ENCODE measurements around the gene TP53AIP1. TPM values are rescaled to one million over a fixed set of nuclear protein-coding genes. Genes with fewer than 3 reads are reported as not detected.

TP53AIP1 gene
- total RNA-seq, 1 experiment from 2014 or later: not detected

DNA sequence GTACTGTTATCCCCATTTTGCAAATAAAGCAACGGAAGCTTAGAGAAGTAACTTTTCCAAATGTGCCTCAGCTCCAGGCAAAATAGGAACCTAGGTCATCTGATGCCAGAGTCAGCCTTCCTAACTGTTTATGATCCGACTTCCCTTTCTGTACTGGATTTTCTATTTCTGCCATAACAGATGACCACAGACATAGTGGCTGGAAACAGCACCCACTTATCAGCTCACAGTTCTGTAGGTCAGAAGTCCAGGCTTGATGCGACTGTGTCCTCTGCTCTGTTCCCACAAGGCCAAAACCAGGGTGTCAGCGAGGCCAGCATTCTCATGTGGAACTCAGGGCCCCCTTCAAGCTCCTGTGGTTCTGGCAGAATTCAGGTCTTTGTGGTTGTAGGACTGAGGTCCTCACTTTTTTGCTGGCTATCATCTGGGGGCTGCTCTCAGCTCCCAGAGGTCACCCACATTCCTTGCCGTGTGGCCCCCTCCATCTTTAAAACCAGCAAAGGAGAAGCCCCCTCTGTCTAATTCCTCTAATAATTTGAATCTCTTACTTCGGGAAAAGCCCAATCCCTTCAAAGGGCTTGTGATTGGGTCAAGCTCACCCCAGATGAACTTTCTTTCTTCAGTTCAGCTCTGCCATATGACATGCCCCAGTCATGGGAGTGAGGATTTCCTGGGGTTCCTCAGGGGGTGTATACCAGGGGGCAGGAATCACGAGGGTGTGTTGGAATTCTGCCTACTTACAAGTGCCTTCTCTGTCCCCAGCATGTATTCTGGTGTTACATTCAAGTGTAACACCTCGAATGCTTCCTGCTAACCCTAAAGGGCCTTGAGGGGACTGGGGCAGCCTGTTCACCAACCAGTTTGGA lies 36.3 kb downstream of the TP53AIP1 start:
- H3K27ac ChIP-seq (ENCODE audit: insufficient read length, low read depth, low read length): no peak overlapping the region
- peaks cover 46% of the 10 kb centered on the region for H3K27me3 ChIP-seq (ENCODE audit: insufficient read depth, low read length)

More for the DNA sequence above, 36.3 kb downstream of the TP53AIP1 start:
- Histone ChIP-seq H3K4ac (ENCODE audit: low read depth, low read length) (no peak overlapping the region), H4K8ac (replicated peaks; ENCODE audit: insufficient read length, low read depth, low read length) (no peak overlapping the region), H3K79me2 (ENCODE audit: insufficient read depth, low read length) (no peaks in the 10 kb centered on the region), H2BK20ac (ENCODE audit: low read depth, low read length, poor library complexity, severe bottlenecking) (no peak overlapping the region), H4K91ac (ENCODE audit: insufficient read length, low read depth, low read length) (no peak overlapping the region), H3T11ph (ENCODE audit: low read length) (no peak overlapping the region), H2BK120ac (ENCODE audit: low read depth, low read length, poor library complexity, severe bottlenecking) (no peak overlapping the region), H3K9me3 (ENCODE audit: control insufficient read depth, low read depth, low read length) (no peaks in the 10 kb centered on the region), H2BK5ac (ENCODE audit: insufficient read length, low read length) (no peak overlapping the region), H3K14ac (ENCODE audit: insufficient read depth, low read length) (no peak overlapping the region), H3K23ac (ENCODE audit: insufficient read length, low read depth, low read length) (no peak overlapping the region), H4K20me1 (ENCODE audit: control insufficient read depth, insufficient read depth, insufficient read length) (peaks cover 2% of the 10 kb centered on the region), H2BK15ac (ENCODE audit: low read depth, low read length) (no peak overlapping the region), H2BK12ac (ENCODE audit: insufficient read length, low read depth, low read length) (no peak overlapping the region), H2AFZ (ENCODE audit: low read length) (no peak overlapping the region), H3K9ac (ENCODE audit: extremely low read depth, insufficient read length, low read length) (no peak overlapping the region), H3K18ac (ENCODE audit: insufficient read length, low read depth, low read length) (no peak overlapping the region), H3K23me2 (ENCODE audit: insufficient read length, low read depth, low read length, poor library complexity, severe bottlenecking) (peaks cover 12% of the 10 kb centered on the region), H3K4me1 (ENCODE audit: insufficient read depth, low read length) (peaks cover 2% of the 10 kb centered on the region; the same call in 1 of the 2 replicates), H3K56ac (ENCODE audit: insufficient read length, low read depth, low read length) (no peak overlapping the region), H3K4me2 (ENCODE audit: insufficient read depth, insufficient read length, low read length) (peak overlapping the region; percentile 70), H4K5ac (ENCODE audit: insufficient read length, low read depth, low read length) (no peak overlapping the region), H3K79me1 (ENCODE audit: insufficient read depth, low read depth, low read length, poor library complexity, severe bottlenecking) (no peaks in the 10 kb centered on the region), H2AK5ac (ENCODE audit: insufficient read length, low read length) (no peak overlapping the region)
- H3K36me3 Mint-ChIP-seq (ENCODE audit: insufficient read depth in 1 of 3, low read depth in 3 of 3): 0 out of 7 replicates have a peak, but pooled peaks cover 0 to under 1% (median 0%) of the 10 kb centered on the region in 3 experiments
- WGBS (ENCODE audit: extremely low coverage, insufficient read length, low lambda C conversion rate): no CpG with 5 or more reads among the region's 8 CpGs
- peaks cover 92% of the 10 kb centered on the region for H3K27me3 Mint-ChIP-seq (ENCODE audit: low read depth)
- no peak for DNase-seq
- H3K27ac Mint-ChIP-seq: no peak overlapping the region
- H3K9me3 Mint-ChIP-seq: peaks cover 0 to 3% of the 10 kb centered on the region in 2 experiments; a peak in 4 of 5 replicates
- H3K4me1 Mint-ChIP-seq: peaks cover 30 to 37% of the 10 kb centered on the region in 2 experiments
- TF ChIP-seq, protein P1, sequence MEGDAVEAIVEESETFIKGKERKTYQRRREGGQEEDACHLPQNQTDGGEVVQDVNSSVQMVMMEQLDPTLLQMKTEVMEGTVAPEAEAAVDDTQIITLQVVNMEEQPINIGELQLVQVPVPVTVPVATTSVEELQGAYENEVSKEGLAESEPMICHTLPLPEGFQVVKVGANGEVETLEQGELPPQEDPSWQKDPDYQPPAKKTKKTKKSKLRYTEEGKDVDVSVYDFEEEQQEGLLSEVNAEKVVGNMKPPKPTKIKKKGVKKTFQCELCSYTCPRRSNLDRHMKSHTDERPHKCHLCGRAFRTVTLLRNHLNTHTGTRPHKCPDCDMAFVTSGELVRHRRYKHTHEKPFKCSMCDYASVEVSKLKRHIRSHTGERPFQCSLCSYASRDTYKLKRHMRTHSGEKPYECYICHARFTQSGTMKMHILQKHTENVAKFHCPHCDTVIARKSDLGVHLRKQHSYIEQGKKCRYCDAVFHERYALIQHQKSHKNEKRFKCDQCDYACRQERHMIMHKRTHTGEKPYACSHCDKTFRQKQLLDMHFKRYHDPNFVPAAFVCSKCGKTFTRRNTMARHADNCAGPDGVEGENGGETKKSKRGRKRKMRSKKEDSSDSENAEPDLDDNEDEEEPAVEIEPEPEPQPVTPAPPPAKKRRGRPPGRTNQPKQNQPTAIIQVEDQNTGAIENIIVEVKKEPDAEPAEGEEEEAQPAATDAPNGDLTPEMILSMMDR (conservative IDR thresholded peaks at IDR 0.05): no peak
- H3K4me3 Mint-ChIP-seq: peak overlapping the region; percentile 71 to 83
